ENCODE data around the gene MFN1.

Gene MFN1

GRCh38 chr3:179425075-179425474 lies 77.6 kb downstream of the MFN1 start:
- Mint-ChIP-seq H3K4me1 (no peaks in the 10 kb centered on the region), H3K4me3 (no peak overlapping the region), H3K9me3 (no peaks in the 10 kb centered on the region), H3K27me3 (ENCODE audit: low read depth, poor library complexity) (peaks cover 5% of the 10 kb centered on the region), H3K27ac (peak overlapping the region; percentile 24), H3K36me3 (ENCODE audit: low read depth) (peaks cover 58% of the 10 kb centered on the region)
- no peak for TF ChIP-seq CTCF (IDR thresholded peaks at IDR 0.05)
- no peak for DNase-seq

GRCh38 chr3:179428876-179429548 lies 81.5 kb downstream of the MFN1 start:
- TF ChIP-seq CTCF (IDR thresholded peaks at IDR 0.05): no peak
- Mint-ChIP-seq H3K27me3 (ENCODE audit: low read depth, poor library complexity) (peaks cover 5% of the 10 kb centered on the region), H3K9me3 (no peaks in the 10 kb centered on the region), H3K27ac (no peak overlapping the region), H3K36me3 (ENCODE audit: low read depth) (peaks cover 41% of the 10 kb centered on the region), H3K4me3 (no peak overlapping the region), H3K4me1 (peaks cover 16% of the 10 kb centered on the region)
- DNase-seq: no peak

GRCh38 chr3:179430277-179430870 lies 82.9 kb downstream of the MFN1 start:
- Mint-ChIP-seq H3K4me1 (peaks cover 26% of the 10 kb centered on the region), H3K27ac (no peak overlapping the region)
- no peak for TF ChIP-seq CTCF (IDR thresholded peaks at IDR 0.05)

GRCh38 chr3:179432021-179432420 lies 84.5 kb downstream of the MFN1 start:
- DNase-seq: no peak
- H3K27ac Mint-ChIP-seq: no peak overlapping the region

More at GRCh38 chr3:179430277-179430870, 82.9 kb downstream of the MFN1 start:
- Mint-ChIP-seq H3K9me3 (no peaks in the 10 kb centered on the region), H3K4me3 (no peak overlapping the region), H3K36me3 (ENCODE audit: low read depth) (peaks cover 27% of the 10 kb centered on the region), H3K27me3 (ENCODE audit: low read depth, poor library complexity) (no peaks in the 10 kb centered on the region)
- no peak for DNase-seq

GRCh38 chr3:179432451-179432850 lies 84.9 kb downstream of the MFN1 start:
- no peaks in the 10 kb centered on the region for H3K27me3 Mint-ChIP-seq (ENCODE audit: low read depth, poor library complexity)
- H3K4me3 Mint-ChIP-seq: no peak overlapping the region
- H3K27ac Mint-ChIP-seq: no peak overlapping the region
- no peak for TF ChIP-seq CTCF (IDR thresholded peaks at IDR 0.05)
- H3K36me3 Mint-ChIP-seq (ENCODE audit: low read depth): peaks cover 11% of the 10 kb centered on the region
- H3K9me3 Mint-ChIP-seq: no peaks in the 10 kb centered on the region
- peaks cover 26% of the 10 kb centered on the region for H3K4me1 Mint-ChIP-seq
- DNase-seq: no peak

More at GRCh38 chr3:179432021-179432420, 84.5 kb downstream of the MFN1 start:
- Mint-ChIP-seq H3K4me1 (peaks cover 26% of the 10 kb centered on the region), H3K36me3 (ENCODE audit: low read depth) (peaks cover 13% of the 10 kb centered on the region), H3K4me3 (no peak overlapping the region), H3K9me3 (no peaks in the 10 kb centered on the region), H3K27me3 (ENCODE audit: low read depth, poor library complexity) (no peaks in the 10 kb centered on the region)
- TF ChIP-seq CTCF (IDR thresholded peaks at IDR 0.05): no peak

GRCh38 chr3:179436517-179436916 lies 89.0 kb downstream of the MFN1 start:
- Mint-ChIP-seq H3K4me1 (peaks cover 41% of the 10 kb centered on the region), H3K4me3 (no peak overlapping the region), H3K27ac (no peak overlapping the region), H3K27me3 (ENCODE audit: low read depth, poor library complexity) (no peaks in the 10 kb centered on the region), H3K36me3 (ENCODE audit: low read depth) (no peaks in the 10 kb centered on the region), H3K9me3 (no peaks in the 10 kb centered on the region)
- TF ChIP-seq CTCF (IDR thresholded peaks at IDR 0.05): no peak
- no peak for DNase-seq

Measured in nephron progenitor cell (in vitro differentiated cells).